HG02610 (cell line): ENCODE data around the gene TRIO.

ENCODE experiments used
- ATAC-seq: cut with Tn5 transposase; IDR thresholded peaks from one replicate; pipeline ENCODE4 v1.9.1; 2021; ENCODE audit warnings: mild to moderate bottlenecking, moderate library complexity; ENCODE audit not compliant: unreplicated experiment

TRIO gene

GRCh38 chr5:14343376-14343775 is 200.2 kb downstream of the TRIO start:
- ATAC-seq, result no peak

GRCh38 chr5:14347522-14347921 is 204.4 kb downstream of the TRIO start:
- no peak for ATAC-seq

- no peak for ATAC-seq
Measured at GRCh38 chr5:14348142-14348541, 205.0 kb downstream of the TRIO start.

GRCh38 chr5:14349029-14349428 is 205.9 kb downstream of the TRIO start:
- ATAC-seq, result no peak

- ATAC-seq, result peak; percentile 44
Measured at GRCh38 chr5:14351086-14351661, 208.0 kb downstream of the TRIO start.

- peak; percentile 72 for ATAC-seq
Measured at GRCh38 chr5:14351845-14352712, 208.9 kb downstream of the TRIO start.

GRCh38 chr5:14353726-14354474 is 210.8 kb downstream of the TRIO start:
- no peak for ATAC-seq

- no peak for ATAC-seq
Measured at GRCh38 chr5:14355391-14355790, 212.2 kb downstream of the TRIO start.

- ATAC-seq, result peak; percentile 54
Measured at GRCh38 chr5:14356305-14356704, 213.2 kb downstream of the TRIO start.

GRCh38 chr5:14357441-14357840 is 214.3 kb downstream of the TRIO start:
- no peak for ATAC-seq

GRCh38 chr5:14357851-14358250 is 214.7 kb downstream of the TRIO start:
- no peak for ATAC-seq

- ATAC-seq, result no peak
Measured at GRCh38 chr5:14358536-14358935, 215.4 kb downstream of the TRIO start.

GRCh38 chr5:14359069-14360043 is 216.2 kb downstream of the TRIO start:
- no peak for ATAC-seq

GRCh38 chr5:14362491-14362890 is 219.3 kb downstream of the TRIO start:
- no peak for ATAC-seq

- ATAC-seq, result no peak
Measured at GRCh38 chr5:14364096-14364495, 221.0 kb downstream of the TRIO start.

- ATAC-seq, result no peak
Measured at GRCh38 chr5:14364576-14365472, 221.7 kb downstream of the TRIO start.

- peak; percentile 40 for ATAC-seq
Measured at GRCh38 chr5:14365831-14366430, 222.8 kb downstream of the TRIO start.

GRCh38 chr5:14366763-14367162 is 223.6 kb downstream of the TRIO start:
- ATAC-seq, result no peak

- ATAC-seq, result no peak
Measured at GRCh38 chr5:14367364-14367763, 224.2 kb downstream of the TRIO start.
